ENCODE measurements around the gene MESD. TPM values are rescaled to one million over a fixed set of nuclear protein-coding genes. Genes with fewer than 3 reads are reported as not detected.
A peak's percentile ranks its signal among the peaks of the same experiment; 100 is the strongest.

The MESD gene
- total and polyA plus RNA-seq, 9 of the 15 experiments (the other 6 are each of a cell fraction or from before 2014, with no cell fraction given), result 11.3 to 39.7 (median 22.8) TPM

DNA sequence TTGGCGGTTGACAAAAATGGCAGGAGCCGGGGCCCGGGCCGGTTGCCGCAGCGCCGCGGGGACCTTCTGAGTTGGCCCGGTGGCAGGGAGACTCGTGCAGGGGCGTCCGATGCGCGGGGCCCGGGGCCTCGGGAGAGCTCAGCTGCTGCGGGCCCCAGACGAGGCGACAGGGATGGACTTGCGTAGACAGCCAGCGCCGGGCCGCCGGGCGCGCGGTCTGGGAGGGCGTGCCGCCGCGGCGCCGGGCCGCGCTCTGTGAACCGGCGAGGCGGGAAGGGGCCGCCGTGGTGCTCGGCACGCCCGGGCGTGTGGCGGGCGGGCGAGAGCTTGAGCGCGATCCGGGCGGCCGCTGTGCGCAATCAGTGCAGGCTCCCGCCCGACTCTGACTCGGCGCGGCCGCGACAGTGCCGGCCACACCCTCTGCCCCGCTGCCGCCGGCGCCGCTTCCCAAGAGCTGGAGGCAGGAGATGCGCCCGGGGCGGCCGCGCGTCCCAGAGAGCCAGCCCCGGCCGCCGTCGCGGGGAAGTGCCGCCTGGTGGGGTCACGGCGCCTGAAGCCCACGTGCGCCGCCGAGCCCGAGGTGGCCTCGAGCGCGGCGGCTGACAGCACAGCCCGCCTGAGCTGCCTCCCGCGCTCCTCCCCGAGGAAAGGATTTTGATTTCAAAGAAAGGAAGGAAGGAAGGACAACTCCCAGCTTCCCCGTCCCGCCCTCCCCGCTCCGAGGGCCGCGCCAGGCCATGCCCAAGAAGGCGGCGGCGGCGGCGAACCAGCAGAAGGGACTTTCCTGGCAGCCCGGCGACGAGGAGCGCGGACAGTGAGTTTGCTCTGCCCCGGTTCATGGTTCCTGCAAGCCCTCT is 11.8 kb upstream of the MESD start (continued):
- TF ChIP-seq PPARD (CRISPR knock-in tag; IDR thresholded peaks at IDR 0.05), result no peak
- no peak for TF ChIP-seq BDP1 (IDR thresholded peaks at IDR 0.05; ENCODE audit: insufficient read depth, insufficient read length)
- no peak for TF ChIP-seq ZNF316 (IDR thresholded peaks at IDR 0.05)
- no peak for TF ChIP-seq SRSF7 (optimal IDR thresholded peaks at IDR 0.05; ENCODE audit: low read depth, low read length)
- 0 out of 2 replicates have a peak, but pooled peaks have one; percentile 37 for TF ChIP-seq MYC (IDR thresholded peaks at IDR 0.05; ENCODE audit: low read depth, low read length)
- TF ChIP-seq MYC (CRISPR knock-in tag; IDR thresholded peaks at IDR 0.05; ENCODE audit: borderline replicate concordance, low read depth), result no peak
- TF ChIP-seq NFE2 (IDR thresholded peaks at IDR 0.05; ENCODE audit: low read depth), result no peak
- no peak for TF ChIP-seq TRIM24 (IDR thresholded peaks at IDR 0.05)
- no peak for TF ChIP-seq ZNF12 (CRISPR knock-in tag; IDR thresholded peaks at IDR 0.05)
- TF ChIP-seq XRCC3 (IDR thresholded peaks at IDR 0.05), result no peak
- TF ChIP-seq, protein P1, sequence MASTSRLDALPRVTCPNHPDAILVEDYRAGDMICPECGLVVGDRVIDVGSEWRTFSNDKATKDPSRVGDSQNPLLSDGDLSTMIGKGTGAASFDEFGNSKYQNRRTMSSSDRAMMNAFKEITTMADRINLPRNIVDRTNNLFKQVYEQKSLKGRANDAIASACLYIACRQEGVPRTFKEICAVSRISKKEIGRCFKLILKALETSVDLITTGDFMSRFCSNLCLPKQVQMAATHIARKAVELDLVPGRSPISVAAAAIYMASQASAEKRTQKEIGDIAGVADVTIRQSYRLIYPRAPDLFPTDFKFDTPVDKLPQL (IDR thresholded peaks at IDR 0.05; ENCODE audit: extremely low read depth, insufficient read length), result no peak
- no peak for TF ChIP-seq PURB (CRISPR knock-in tag; IDR thresholded peaks at IDR 0.05; ENCODE audit: low read depth)
- TF ChIP-seq, protein P2, sequence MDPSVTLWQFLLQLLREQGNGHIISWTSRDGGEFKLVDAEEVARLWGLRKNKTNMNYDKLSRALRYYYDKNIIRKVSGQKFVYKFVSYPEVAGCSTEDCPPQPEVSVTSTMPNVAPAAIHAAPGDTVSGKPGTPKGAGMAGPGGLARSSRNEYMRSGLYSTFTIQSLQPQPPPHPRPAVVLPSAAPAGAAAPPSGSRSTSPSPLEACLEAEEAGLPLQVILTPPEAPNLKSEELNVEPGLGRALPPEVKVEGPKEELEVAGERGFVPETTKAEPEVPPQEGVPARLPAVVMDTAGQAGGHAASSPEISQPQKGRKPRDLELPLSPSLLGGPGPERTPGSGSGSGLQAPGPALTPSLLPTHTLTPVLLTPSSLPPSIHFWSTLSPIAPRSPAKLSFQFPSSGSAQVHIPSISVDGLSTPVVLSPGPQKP (CRISPR knock-in tag; IDR thresholded peaks at IDR 0.05), result no peak
- no peak for TF ChIP-seq ARID2 (IDR thresholded peaks at IDR 0.05)
- TF ChIP-seq, protein P3, sequence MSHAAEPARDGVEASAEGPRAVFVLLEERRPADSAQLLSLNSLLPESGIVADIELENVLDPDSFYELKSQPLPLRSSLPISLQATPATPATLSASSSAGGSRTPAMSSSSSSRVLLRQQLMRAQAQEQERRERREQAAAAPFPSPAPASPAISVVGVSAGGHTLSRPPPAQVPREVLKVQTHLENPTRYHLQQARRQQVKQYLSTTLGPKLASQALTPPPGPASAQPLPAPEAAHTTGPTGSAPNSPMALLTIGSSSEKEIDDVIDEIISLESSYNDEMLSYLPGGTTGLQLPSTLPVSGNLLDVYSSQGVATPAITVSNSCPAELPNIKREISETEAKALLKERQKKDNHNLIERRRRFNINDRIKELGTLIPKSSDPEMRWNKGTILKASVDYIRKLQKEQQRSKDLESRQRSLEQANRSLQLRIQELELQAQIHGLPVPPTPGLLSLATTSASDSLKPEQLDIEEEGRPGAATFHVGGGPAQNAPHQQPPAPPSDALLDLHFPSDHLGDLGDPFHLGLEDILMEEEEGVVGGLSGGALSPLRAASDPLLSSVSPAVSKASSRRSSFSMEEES (CRISPR knock-in tag; IDR thresholded peaks at IDR 0.05), result no peak
- no peak for TF ChIP-seq ELF2 (CRISPR knock-in tag; IDR thresholded peaks at IDR 0.05)
- no peak for TF ChIP-seq ZNF696 (CRISPR knock-in tag; conservative IDR thresholded peaks at IDR 0.05)
- TF ChIP-seq, protein P4, sequence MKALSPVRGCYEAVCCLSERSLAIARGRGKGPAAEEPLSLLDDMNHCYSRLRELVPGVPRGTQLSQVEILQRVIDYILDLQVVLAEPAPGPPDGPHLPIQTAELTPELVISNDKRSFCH (CRISPR knock-in tag; IDR thresholded peaks at IDR 0.05), result no peak
- TF ChIP-seq, protein P4 (tag; IDR thresholded peaks at IDR 0.05), result 0 out of 2 replicates have a peak, but pooled peaks have one; percentile 25
- TF ChIP-seq, protein P5, sequence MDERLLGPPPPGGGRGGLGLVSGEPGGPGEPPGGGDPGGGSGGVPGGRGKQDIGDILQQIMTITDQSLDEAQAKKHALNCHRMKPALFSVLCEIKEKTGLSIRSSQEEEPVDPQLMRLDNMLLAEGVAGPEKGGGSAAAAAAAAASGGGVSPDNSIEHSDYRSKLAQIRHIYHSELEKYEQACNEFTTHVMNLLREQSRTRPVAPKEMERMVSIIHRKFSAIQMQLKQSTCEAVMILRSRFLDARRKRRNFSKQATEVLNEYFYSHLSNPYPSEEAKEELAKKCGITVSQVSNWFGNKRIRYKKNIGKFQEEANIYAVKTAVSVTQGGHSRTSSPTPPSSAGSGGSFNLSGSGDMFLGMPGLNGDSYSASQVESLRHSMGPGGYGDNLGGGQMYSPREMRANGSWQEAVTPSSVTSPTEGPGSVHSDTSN (CRISPR knock-in tag; IDR thresholded peaks at IDR 0.05; ENCODE audit: low read depth), result no peak
- TF ChIP-seq, protein P5 (tag; conservative IDR thresholded peaks at IDR 0.05; ENCODE audit: low read depth), result no peak
